T-helper 17 cell (primary cell): Measurements from ENCODE around the gene HOXD1. TPM values are rescaled to one million over a fixed set of nuclear protein-coding genes. Genes with fewer than 3 reads are reported as not detected.

Experiments
- ATAC-seq: fragments of 150-1000 bp; cut with Tn5 transposase; 2 replicates; pipeline ENCODE4 v1.10.0; 2021; ENCODE audit warnings: mild to moderate bottlenecking, moderate library complexity
- DNase-seq, 3 donors: peaks; one replicate each; pipeline versions ENCODE4 v3.0.0 to v3.0.0-alpha.2; 2020 to 2021
- H3K9me3 ChIP-seq: one replicate; pipeline ENCODE4 v1.7.0; 2013; ENCODE audit warnings: low read length, mild to moderate bottlenecking; ENCODE audit not compliant: control insufficient read depth, poor library complexity, severe bottlenecking
- H3K27ac Mint-ChIP-seq: one replicate; pipeline ENCODE4 v1.8.0; 2022; ENCODE audit warnings: mild to moderate bottlenecking, moderate library complexity, mixed read lengths
- H3K27me3 Mint-ChIP-seq: one replicate; pipeline ENCODE4 v1.8.0; 2022; ENCODE audit warnings: mixed read lengths
- H3K36me3 Mint-ChIP-seq: one replicate; pipeline ENCODE4 v1.8.0; 2022; ENCODE audit warnings: low read depth, mixed read lengths
- H3K4me1 Mint-ChIP-seq: one replicate; pipeline ENCODE4 v1.8.0; 2022; ENCODE audit warnings: mild to moderate bottlenecking, mixed read lengths
- H3K4me3 Mint-ChIP-seq: one replicate; pipeline ENCODE4 v1.8.0; 2022; ENCODE audit warnings: mild to moderate bottlenecking, moderate library complexity, mixed read lengths
- total RNA-seq, 4 donors: library from RNA in 2 of 4; stranded (reverse) in 2 of 4; gene quantifications; one replicate each; pipeline ENCODE4 v1.2.3 and lab custom pipeline; 2022 to 2026

HOXD1 gene
- total RNA-seq, 2 donors from 2014 or later, result not detected

GRCh38 chr2:176234940-176235339 lies 46.5 kb downstream of the HOXD1 start:
- Mint-ChIP-seq H3K4me1 (no peaks in the 10 kb centered on the region), H3K27me3 (peaks cover 51% of the 10 kb centered on the region), H3K36me3 (no peaks in the 10 kb centered on the region), H3K4me3 (no peak overlapping the region), H3K27ac (no peak overlapping the region)
- no peaks in the 10 kb centered on the region for H3K9me3 ChIP-seq
- DNase-seq (no peak), ATAC-seq (no peak)

- no peak for ATAC-seq
- H3K9me3 ChIP-seq, result no peaks in the 10 kb centered on the region
- Mint-ChIP-seq H3K27ac (no peak overlapping the region), H3K4me3 (no peak overlapping the region), H3K36me3 (no peaks in the 10 kb centered on the region), H3K27me3 (peaks cover 54% of the 10 kb centered on the region), H3K4me1 (no peaks in the 10 kb centered on the region)
- DNase-seq, result no peak
Observed at GRCh38 chr2:176237456-176237855, 49.0 kb downstream of the HOXD1 start.

GRCh38 chr2:176239031-176239430 lies 50.6 kb downstream of the HOXD1 start:
- H3K36me3 Mint-ChIP-seq, result no peaks in the 10 kb centered on the region
- no peak overlapping the region for H3K4me3 Mint-ChIP-seq
- no peaks in the 10 kb centered on the region for H3K4me1 Mint-ChIP-seq
- H3K27ac Mint-ChIP-seq, result no peak overlapping the region
- no peaks in the 10 kb centered on the region for H3K9me3 ChIP-seq
- DNase-seq (no peak), ATAC-seq (no peak)
- peaks cover 50% of the 10 kb centered on the region for H3K27me3 Mint-ChIP-seq

- ATAC-seq, result no peak
Observed at GRCh38 chr2:176240301-176240700, 51.8 kb downstream of the HOXD1 start.

More at GRCh38 chr2:176240301-176240700, 51.8 kb downstream of the HOXD1 start:
- no peak overlapping the region for H3K27ac Mint-ChIP-seq
- no peaks in the 10 kb centered on the region for H3K4me1 Mint-ChIP-seq
- H3K4me3 Mint-ChIP-seq, result no peak overlapping the region
- no peaks in the 10 kb centered on the region for H3K36me3 Mint-ChIP-seq
- no peaks in the 10 kb centered on the region for H3K9me3 ChIP-seq
- H3K27me3 Mint-ChIP-seq, result peaks cover 49% of the 10 kb centered on the region
- DNase-seq, result no peak

Other genes with a start within 250 kb of the HOXD1 start
- 10 to 100 TPM; 14.9 to 21.0 TPM for gene LNPK, start 186.4 kb upstream of the HOXD1 start, total RNA-seq
- not detected for gene EVX2, start 104.7 kb upstream of the HOXD1 start, total RNA-seq
- not detected for gene HOXD13, start 95.9 kb upstream of the HOXD1 start, total RNA-seq
- not detected for gene HOXD12, start 88.9 kb upstream of the HOXD1 start, total RNA-seq
- gene HOXD11, start 81.4 kb upstream of the HOXD1 start, total RNA-seq, result not detected
- not detected for gene HOXD10, start 71.9 kb upstream of the HOXD1 start, total RNA-seq
- not detected for gene HOXD9, start 65.9 kb upstream of the HOXD1 start, total RNA-seq
- not detected for gene HOXD8, start 59.0 kb upstream of the HOXD1 start, total RNA-seq
- not detected for gene HOXD4, start 37.1 kb upstream of the HOXD1 start, total RNA-seq
- not detected for gene HOXD3, start 31.4 kb upstream of the HOXD1 start, total RNA-seq
- 1 to 10 TPM; 6.1 to 7.5 TPM for gene MTX2, start 80.8 kb downstream of the HOXD1 start, total RNA-seq